Glutamatergic neuron (in vitro differentiated cells): ENCODE measurements around the gene RBX1. TPM values are rescaled to one million over a fixed set of nuclear protein-coding genes. Genes with fewer than 3 reads are reported as not detected.
"Not testable (repeated sequence)": the region's sequence is repeated elsewhere in the genome, so short reads cannot be mapped to it uniquely, and the experiment has no call there.

Source experiments
- DNase-seq: peaks from one replicate; pipeline ENCODE4 v3.0.0; 2022
- H3K27ac Mint-ChIP-seq: one replicate; pipeline ENCODE4 v1.8.0; 2020; ENCODE audit warnings: mild to moderate bottlenecking, mixed read lengths, inconsistent platforms; ENCODE audit not compliant: unreplicated experiment
- H3K27me3 Mint-ChIP-seq: one replicate; pipeline ENCODE4 v1.8.0; 2020; ENCODE audit warnings: mild to moderate bottlenecking, moderate library complexity, mixed read lengths, inconsistent platforms; ENCODE audit not compliant: unreplicated experiment
- H3K36me3 Mint-ChIP-seq: one replicate; pipeline ENCODE4 v1.8.0; 2020; ENCODE audit warnings: mild to moderate bottlenecking, mixed read lengths, inconsistent platforms; ENCODE audit not compliant: unreplicated experiment
- H3K4me1 Mint-ChIP-seq: one replicate; pipeline ENCODE4 v1.8.0; 2020; ENCODE audit warnings: mild to moderate bottlenecking, low read depth, mixed read lengths, inconsistent platforms; ENCODE audit not compliant: unreplicated experiment
- H3K4me3 Mint-ChIP-seq: one replicate; pipeline ENCODE4 v1.8.0; 2020; ENCODE audit warnings: mild to moderate bottlenecking, mixed read lengths, inconsistent platforms; ENCODE audit not compliant: unreplicated experiment
- H3K9me3 Mint-ChIP-seq: one replicate; pipeline ENCODE4 v1.8.0; 2020; ENCODE audit warnings: mild to moderate bottlenecking, moderate library complexity, mixed read lengths, inconsistent platforms; ENCODE audit not compliant: unreplicated experiment
- total RNA-seq: library from RNA; stranded (reverse); fragmentation: NEBNext Ultra II Directional; extraction: Animal tissue kit (Norgen Biotek cat#: 25700); gene quantifications from one replicate; pipeline ENCODE4 v1.2.1, GENCODE V29; 2021; ENCODE audit not compliant: unreplicated experiment
- TF ChIP-seq, protein P1 (sequence below): fragments of 200-600 bp; sonication (generic); IDR thresholded peaks from one replicate; pipeline ENCODE4 v1.5.0; 2021; ENCODE audit not compliant: partially characterized antibody, unreplicated experiment

The RBX1 gene
- total RNA-seq, 1 donor from 2014 or later = 66.4 TPM

DNA sequence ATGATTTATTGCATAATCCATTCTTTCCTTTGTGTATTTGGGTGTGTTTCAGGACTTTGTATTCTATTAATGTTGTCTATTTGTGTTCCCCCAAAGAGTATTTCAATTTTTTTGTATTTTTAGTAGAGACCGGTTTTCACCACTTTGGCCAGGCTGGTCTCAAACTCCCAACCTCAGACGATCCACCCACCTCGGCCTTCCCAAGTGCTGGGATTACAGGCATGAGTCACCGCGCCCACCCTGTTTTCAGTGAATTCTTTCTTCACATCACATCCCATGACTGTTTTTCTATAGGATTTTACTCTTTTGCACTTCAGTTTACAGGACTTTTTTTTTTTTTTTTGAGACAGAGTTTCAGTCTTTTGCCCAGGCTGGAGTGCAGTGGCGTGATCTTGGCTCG lies 46.3 kb downstream of the RBX1 start:
- Mint-ChIP-seq H3K36me3 (no peaks in the 10 kb centered on the region), H3K9me3 (peaks cover 1% of the 10 kb centered on the region), H3K27ac (no peak overlapping the region), H3K4me1 (no peaks in the 10 kb centered on the region), H3K27me3 (peaks cover 5% of the 10 kb centered on the region), H3K4me3 (no peak overlapping the region)
- TF ChIP-seq, protein P1, sequence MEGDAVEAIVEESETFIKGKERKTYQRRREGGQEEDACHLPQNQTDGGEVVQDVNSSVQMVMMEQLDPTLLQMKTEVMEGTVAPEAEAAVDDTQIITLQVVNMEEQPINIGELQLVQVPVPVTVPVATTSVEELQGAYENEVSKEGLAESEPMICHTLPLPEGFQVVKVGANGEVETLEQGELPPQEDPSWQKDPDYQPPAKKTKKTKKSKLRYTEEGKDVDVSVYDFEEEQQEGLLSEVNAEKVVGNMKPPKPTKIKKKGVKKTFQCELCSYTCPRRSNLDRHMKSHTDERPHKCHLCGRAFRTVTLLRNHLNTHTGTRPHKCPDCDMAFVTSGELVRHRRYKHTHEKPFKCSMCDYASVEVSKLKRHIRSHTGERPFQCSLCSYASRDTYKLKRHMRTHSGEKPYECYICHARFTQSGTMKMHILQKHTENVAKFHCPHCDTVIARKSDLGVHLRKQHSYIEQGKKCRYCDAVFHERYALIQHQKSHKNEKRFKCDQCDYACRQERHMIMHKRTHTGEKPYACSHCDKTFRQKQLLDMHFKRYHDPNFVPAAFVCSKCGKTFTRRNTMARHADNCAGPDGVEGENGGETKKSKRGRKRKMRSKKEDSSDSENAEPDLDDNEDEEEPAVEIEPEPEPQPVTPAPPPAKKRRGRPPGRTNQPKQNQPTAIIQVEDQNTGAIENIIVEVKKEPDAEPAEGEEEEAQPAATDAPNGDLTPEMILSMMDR = no peak
- no peak for DNase-seq

DNA sequence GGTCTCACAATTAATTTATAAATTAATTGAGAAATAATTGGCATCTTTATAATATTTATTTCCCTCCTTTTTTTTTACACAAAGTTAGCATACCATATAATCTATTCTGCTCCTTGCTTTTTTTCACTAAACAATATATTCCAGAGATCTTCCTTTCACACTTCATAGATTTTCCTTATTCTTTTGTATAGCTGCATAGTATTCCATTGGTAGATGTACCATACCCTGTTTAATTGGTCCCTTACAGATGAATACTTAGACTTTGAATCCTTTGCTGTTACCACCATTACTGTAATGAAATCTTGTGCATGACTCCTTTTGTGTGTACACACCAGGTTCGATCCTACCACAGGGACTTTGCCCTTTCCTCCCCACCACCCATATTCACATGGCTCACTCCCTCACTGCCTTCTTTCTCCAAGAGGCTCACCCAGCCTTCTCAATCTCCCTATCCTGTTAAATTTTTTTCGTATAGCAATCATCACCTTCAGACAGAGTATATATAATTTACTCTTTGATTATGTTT lies 48.9 kb downstream of the RBX1 start:
- no peaks in the 10 kb centered on the region for H3K9me3 Mint-ChIP-seq
- no peak overlapping the region for H3K4me3 Mint-ChIP-seq
- no peaks in the 10 kb centered on the region for H3K4me1 Mint-ChIP-seq
- H3K27me3 Mint-ChIP-seq = no peaks in the 10 kb centered on the region
- no peaks in the 10 kb centered on the region for H3K36me3 Mint-ChIP-seq
- no peak for DNase-seq
- TF ChIP-seq, protein P1 = no peak
- H3K27ac Mint-ChIP-seq = no peak overlapping the region

DNA sequence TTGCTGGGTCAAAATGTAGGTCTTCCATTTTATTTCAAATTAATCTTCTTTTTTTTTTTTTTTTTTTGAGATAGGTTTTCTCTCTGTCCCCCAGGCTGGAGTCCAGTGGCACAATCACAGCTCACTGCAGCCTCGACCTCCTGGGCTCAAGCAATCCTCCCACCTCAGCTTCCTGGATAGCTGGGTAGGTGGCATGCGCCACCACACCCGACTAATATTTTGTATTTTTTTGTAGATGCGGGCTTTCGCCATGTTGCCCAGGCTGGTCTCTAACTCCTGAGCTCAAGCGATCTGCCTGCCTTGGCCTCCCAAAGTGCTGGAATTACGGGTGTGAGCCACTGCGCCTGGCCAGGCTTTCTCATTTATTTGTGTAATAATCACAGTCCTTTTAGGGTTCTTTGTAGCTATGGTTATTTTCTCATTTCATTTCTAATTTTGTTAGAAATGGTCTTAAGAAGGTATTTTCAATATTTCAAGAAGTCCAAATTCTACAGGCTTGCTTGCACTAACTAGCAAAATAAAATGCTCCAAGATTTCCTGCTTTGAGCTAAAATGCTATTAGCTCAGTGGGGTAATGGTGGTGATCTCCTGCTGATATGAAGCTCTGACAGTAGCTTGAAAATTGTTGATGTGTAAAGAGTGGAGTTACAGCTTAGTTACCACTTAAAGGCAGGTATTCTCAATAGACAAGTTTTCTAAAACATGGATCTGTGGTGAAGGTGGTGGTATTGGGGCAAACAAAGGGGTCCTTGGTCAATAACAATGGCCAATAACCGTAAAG lies 50.0 kb downstream of the RBX1 start:
- Mint-ChIP-seq H3K27ac (no peak overlapping the region), H3K4me1 (no peaks in the 10 kb centered on the region), H3K9me3 (no peaks in the 10 kb centered on the region), H3K36me3 (no peaks in the 10 kb centered on the region), H3K4me3 (no peak overlapping the region), H3K27me3 (no peaks in the 10 kb centered on the region)
- TF ChIP-seq, protein P1 = no peak
- no peak for DNase-seq

DNA sequence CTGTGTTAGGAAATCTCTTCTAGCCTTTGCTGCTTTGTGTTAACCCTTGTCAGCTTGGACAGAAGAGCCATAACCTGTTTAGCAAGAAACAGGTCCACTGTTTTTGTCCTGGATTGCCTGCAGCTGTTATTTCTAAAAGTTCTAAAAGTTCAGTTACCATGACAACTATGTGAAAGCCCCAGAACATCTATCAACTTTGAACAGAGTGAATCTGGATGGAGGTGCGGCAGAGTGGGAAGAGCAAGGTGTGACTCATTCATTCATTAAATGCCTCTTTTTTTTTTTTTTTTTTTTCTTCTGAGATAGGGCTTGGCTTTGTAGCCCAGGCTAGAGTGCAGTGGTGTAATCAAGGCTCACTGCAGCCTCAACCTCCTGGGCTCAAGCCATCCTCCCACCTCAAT lies 50.5 kb downstream of the RBX1 start:
- H3K27me3 Mint-ChIP-seq = no peaks in the 10 kb centered on the region
- no peak overlapping the region for H3K4me3 Mint-ChIP-seq
- no peak for DNase-seq
- H3K9me3 Mint-ChIP-seq = no peaks in the 10 kb centered on the region
- no peaks in the 10 kb centered on the region for H3K36me3 Mint-ChIP-seq
- TF ChIP-seq, protein P1 = no peak
- no peak overlapping the region for H3K27ac Mint-ChIP-seq
- no peaks in the 10 kb centered on the region for H3K4me1 Mint-ChIP-seq

DNA sequence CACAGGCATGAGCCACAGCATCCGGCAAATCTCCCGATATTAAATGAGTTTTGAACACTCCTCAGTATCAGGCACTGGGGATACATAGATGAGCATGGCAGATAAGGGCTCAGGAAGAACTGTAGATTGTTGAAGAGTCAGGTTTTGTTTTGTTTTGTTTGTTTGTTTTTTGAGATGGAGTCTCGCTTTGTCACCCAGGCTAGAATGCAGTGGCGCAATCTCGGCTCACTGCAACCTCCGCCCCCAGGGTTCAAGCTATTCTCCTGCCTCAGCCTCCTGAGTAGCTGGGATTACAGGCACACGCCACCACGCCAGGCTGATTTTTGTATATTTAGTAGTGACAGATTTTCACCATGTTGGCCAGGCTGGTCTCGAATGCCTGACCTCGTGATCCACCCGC lies 51.2 kb downstream of the RBX1 start:
- not testable (repeated sequence) for H3K9me3 Mint-ChIP-seq, H3K4me1 Mint-ChIP-seq, H3K4me3 Mint-ChIP-seq, H3K27ac Mint-ChIP-seq, H3K27me3 Mint-ChIP-seq, DNase-seq, H3K36me3 Mint-ChIP-seq
